ENCODE data around the gene TST.

DNA sequence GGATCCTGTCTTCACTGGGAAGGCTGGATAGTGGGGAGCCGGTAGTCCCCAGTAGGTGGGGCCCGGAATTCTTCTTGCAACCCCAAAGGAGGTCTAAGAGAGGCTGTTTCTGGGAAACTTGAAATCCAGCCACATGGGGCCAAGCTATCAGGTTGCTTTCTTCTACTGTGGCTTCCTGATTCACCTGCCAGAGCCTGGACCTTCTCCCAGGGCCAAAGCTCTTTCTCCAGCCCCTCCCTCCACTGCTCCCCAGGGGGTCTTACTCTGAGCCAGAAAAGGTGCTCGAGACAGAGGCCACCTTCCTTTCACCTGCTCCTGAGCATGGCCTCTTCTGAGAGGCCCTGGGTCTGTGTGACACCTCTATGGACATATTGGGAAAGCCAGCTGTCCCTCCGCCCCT is 9.1 kb downstream of the TST start:
- no peak for TF ChIP-seq POLR2AphosphoS5 (IDR thresholded peaks at IDR 0.05)
- TF ChIP-seq, protein P1, sequence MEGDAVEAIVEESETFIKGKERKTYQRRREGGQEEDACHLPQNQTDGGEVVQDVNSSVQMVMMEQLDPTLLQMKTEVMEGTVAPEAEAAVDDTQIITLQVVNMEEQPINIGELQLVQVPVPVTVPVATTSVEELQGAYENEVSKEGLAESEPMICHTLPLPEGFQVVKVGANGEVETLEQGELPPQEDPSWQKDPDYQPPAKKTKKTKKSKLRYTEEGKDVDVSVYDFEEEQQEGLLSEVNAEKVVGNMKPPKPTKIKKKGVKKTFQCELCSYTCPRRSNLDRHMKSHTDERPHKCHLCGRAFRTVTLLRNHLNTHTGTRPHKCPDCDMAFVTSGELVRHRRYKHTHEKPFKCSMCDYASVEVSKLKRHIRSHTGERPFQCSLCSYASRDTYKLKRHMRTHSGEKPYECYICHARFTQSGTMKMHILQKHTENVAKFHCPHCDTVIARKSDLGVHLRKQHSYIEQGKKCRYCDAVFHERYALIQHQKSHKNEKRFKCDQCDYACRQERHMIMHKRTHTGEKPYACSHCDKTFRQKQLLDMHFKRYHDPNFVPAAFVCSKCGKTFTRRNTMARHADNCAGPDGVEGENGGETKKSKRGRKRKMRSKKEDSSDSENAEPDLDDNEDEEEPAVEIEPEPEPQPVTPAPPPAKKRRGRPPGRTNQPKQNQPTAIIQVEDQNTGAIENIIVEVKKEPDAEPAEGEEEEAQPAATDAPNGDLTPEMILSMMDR (IDR thresholded peaks at IDR 0.05) = no peak
- no peak for TF ChIP-seq POLR2A (IDR thresholded peaks at IDR 0.05)
- no peak for TF ChIP-seq EP300 (IDR thresholded peaks at IDR 0.05)
